OCI-M2 (cell line): ENCODE data around the gene UCP2.
"Not testable (repeated sequence)": the region's sequence is repeated elsewhere in the genome, so short reads cannot be mapped to it uniquely, and the experiment has no call there.

Experiments
- DNase-seq: peaks from one replicate; lab custom pipeline; 2025; ENCODE audit not compliant: unreplicated experiment; lab: John Stamatoyannopoulos, UW

Gene UCP2

GRCh38 chr11:73946798-73947458, 35.7 kb downstream of the UCP2 start:
- DNase-seq: no peak

DNA sequence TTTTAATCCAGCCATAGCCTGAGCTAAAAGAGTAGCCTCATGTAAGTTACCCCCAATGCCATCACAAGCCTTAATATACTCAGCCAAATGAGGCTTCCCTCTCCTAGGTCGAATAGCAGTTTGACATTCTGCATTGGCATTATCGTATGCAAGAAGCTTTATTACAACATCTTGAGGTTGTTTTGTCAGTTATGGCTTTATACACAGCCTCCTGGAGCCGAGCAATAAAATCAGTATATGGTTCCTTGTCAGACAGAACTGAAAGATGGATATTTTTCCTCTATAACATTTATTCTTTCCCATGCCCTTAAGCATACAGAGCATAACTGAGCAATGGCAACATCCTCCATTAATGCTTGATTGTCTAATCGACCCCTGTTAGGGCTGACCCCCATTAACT, 37.2 kb downstream of the UCP2 start:
- no peak for DNase-seq

GRCh38 chr11:73944901-73945300, 37.7 kb downstream of the UCP2 start:
- no peak for DNase-seq

GRCh38 chr11:73944085-73944484, 38.6 kb downstream of the UCP2 start:
- DNase-seq: no peak

GRCh38 chr11:73942010-73942409, 40.6 kb downstream of the UCP2 start:
- DNase-seq: no peak

GRCh38 chr11:73940801-73941570, 41.7 kb downstream of the UCP2 start:
- no peak for DNase-seq

DNA sequence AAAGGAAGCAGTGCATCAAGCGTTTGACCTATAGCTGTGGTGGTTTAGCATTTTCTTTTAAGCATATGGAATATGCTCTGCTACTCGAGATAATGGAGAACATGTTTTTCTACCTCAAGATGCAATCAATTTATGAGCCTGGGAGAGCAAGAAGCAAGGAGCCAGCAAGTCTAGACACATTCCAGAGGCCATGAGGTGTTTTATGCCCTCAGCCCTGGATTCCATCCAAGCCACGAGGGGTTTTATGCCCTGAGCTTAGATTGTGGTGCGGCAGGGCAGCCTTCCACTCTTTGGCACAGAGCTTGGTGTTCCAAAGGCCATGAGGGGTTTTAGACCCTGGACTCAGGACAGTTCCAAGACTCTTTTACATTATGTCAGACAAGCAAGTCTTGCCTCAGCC, 43.5 kb downstream of the UCP2 start:
- DNase-seq: no peak

- not testable (repeated sequence) for DNase-seq
Measured at GRCh38 chr11:73936047-73936446, 46.6 kb downstream of the UCP2 start.

- DNase-seq: no peak
Measured at GRCh38 chr11:73932781-73933180, 49.9 kb downstream of the UCP2 start.

DNA sequence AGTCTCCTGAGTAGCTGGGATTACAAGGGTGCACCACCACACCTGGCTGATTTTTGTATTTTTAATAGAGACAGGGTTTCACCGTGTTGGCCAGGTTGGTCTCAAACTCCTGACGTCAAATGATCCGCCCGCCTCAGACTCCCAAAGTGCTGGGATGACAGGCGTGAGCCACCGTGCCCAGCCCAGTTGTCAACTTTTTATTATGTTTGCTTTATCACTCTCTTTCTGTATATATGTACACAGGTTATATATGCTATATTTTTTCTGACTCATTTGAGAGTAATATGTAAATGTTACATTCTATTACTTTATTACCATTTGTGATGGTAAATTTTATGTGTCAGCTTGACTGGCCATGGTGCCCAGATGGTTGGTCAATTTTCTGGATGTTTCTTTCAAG, 50.7 kb downstream of the UCP2 start:
- DNase-seq: no peak

DNA sequence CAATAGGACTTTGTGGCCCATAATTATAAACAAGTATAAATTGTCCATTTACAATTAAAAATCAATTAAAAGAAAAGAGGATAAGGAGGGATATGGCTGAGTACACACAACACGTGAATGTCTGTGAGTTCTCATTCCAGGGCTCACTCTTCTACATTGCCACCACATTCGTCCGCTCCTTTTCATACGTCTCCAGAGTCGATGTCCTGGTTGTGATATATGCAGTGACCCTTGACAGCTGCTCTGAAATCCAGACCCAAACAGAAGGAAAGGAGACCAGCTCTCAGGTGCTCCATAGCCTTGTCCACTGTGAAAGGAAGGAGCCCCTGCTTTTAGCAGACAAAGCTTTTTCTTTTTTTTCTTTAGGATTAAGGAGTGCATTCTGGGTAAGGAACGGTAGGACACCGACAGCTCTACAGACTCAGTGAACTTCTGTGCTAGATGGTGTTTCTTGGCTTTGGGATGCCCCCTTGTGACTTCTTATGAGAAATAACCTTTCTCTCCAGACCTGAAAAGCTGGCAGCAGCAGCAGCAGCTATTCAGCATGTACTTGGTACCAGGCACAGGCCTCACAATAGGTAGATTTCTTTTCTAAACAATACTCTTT, 51.5 kb downstream of the UCP2 start:
- no peak for DNase-seq

DNA sequence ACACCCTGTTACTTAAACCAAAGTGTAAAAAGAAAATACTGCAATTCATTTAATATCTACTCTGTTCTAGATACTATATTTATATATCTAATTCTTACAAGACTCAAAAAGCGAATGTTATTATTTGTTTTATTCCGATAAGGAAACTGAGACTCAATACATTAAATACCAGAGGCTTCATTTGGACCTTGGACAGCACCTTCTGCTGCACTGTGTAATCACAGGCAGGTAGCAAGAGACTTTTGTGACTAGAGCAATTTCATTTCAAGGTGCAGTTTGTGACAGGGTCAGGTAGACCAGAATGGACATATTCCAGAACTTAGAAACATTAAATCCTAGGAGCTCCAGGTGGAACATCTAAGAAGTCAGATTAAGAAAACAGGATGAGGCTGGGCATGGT, 53.3 kb downstream of the UCP2 start:
- no peak for DNase-seq
